Measurements from ENCODE around the gene RBBP6. TPM values are rescaled to one million over a fixed set of nuclear protein-coding genes. Genes with fewer than 3 reads are reported as not detected.

Gene RBBP6
- total and polyA plus RNA-seq, 2 donors (not counting 3 experiments of a cell fraction or from before 2014, with no cell fraction given): 16.8 to 52.1 TPM

DNA sequence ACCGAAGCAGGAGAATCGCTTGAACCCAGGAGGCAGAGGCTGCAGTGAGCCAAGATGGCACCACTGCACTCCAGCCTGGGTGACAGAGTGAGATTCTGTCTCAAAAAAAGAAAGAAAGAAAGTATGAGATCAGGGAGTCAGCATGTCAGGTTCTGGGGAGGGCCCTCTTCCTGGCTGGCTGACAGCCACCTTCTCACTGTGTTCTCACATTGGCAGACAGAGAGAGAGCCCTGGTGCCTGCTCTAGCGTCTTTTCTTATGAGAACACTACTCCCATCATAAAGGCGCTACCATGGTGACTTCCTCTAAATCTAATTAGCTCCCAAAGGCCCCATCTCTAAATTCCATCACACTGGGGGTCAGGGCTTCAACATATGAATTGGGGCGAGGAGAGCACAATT is 27.6 kb upstream of the RBBP6 start:
- Histone ChIP-seq H3K79me2 (ENCODE audit: control insufficient read depth, insufficient read depth, low read length) (no peaks in the 10 kb centered on the region), H3K4me1 (ENCODE audit: control insufficient read depth, extremely low read depth, insufficient read depth, low read length) (no peaks in the 10 kb centered on the region), H3K9me3 (replicated peaks; ENCODE audit: control insufficient read depth, insufficient read depth, low read length) (no peaks in the 10 kb centered on the region), H4K20me1 (replicated peaks; ENCODE audit: control insufficient read depth, extremely low read depth, insufficient read depth, low read length) (no peaks in the 10 kb centered on the region), H3K4me3 (replicated peaks in 1 of 3; ENCODE audit: insufficient read depth in 1 of 3, low read depth in 1 of 3, low read length in 3 of 3) (no peak overlapping the region), H2AFZ (ENCODE audit: low read depth, low read length) (no peak overlapping the region), H3K27ac (ENCODE audit: insufficient read depth, low read depth, low read length) (no peak overlapping the region), H3K4me2 (ENCODE audit: insufficient read depth, low read length) (no peak overlapping the region), H3K36me3 (ENCODE audit: control insufficient read depth in 2 of 2, extremely low read depth in 1 of 2, insufficient read depth in 2 of 2, low read length in 2 of 2) (no peaks in the 10 kb centered on the region), H3K9me1 (replicated peaks; ENCODE audit: control insufficient read depth, extremely low read depth, insufficient read depth, low read length) (no peaks in the 10 kb centered on the region), H3K27me3 (ENCODE audit: control insufficient read depth in 2 of 2, insufficient read depth in 2 of 2, low read length in 2 of 2) (peaks cover 0 to 2% of the 10 kb centered on the region in 2 experiments), H3K9ac (replicated peaks; ENCODE audit: extremely low read depth, insufficient read depth, low read length) (no peak overlapping the region)
- CTCF ChIA-PET: interaction anchor here (1.2 kb wide), 1 partner anchor 12 kb away, joined by 4 read pairs; no protein-coding TSS in a partner anchor
- dilution Hi-C loops (cut with MboI; ENCODE audit: extremely low pct_ligation_motif_present, low sequenced_read_pairs) (no loop called here), intact Hi-C loops (cut with micrococcal nuclease) (no loop called here)
- BruUV-seq (replicated peaks): no TSS peak
- TF ChIP-seq, protein P1, sequence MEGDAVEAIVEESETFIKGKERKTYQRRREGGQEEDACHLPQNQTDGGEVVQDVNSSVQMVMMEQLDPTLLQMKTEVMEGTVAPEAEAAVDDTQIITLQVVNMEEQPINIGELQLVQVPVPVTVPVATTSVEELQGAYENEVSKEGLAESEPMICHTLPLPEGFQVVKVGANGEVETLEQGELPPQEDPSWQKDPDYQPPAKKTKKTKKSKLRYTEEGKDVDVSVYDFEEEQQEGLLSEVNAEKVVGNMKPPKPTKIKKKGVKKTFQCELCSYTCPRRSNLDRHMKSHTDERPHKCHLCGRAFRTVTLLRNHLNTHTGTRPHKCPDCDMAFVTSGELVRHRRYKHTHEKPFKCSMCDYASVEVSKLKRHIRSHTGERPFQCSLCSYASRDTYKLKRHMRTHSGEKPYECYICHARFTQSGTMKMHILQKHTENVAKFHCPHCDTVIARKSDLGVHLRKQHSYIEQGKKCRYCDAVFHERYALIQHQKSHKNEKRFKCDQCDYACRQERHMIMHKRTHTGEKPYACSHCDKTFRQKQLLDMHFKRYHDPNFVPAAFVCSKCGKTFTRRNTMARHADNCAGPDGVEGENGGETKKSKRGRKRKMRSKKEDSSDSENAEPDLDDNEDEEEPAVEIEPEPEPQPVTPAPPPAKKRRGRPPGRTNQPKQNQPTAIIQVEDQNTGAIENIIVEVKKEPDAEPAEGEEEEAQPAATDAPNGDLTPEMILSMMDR (IDR thresholded peaks at IDR 0.05; ENCODE audit: extremely low read depth in 1 of 2, insufficient read depth in 1 of 2, low read depth in 1 of 2, low read length in 2 of 2): no peak
- TF ChIP-seq GATA2 (IDR thresholded peaks at IDR 0.05; ENCODE audit: insufficient read depth, insufficient read length, low read depth, low read length) (no peak), MYC (IDR thresholded peaks at IDR 0.05; ENCODE audit: low read depth, low read length) (no peak), EZH2 (IDR thresholded peaks at IDR 0.05; ENCODE audit: borderline replicate concordance, low read depth, low read length, severe bottlenecking) (no peak), POLR2AphosphoS5 (IDR thresholded peaks at IDR 0.05; ENCODE audit: insufficient read depth, low read depth, low read length) (no peak), FOS (IDR thresholded peaks at IDR 0.05; ENCODE audit: borderline replicate concordance, insufficient read depth, low read length) (no peak), POLR2A (IDR thresholded peaks at IDR 0.05; ENCODE audit: low read depth, low read length) (no peak), MAX (IDR thresholded peaks at IDR 0.05; ENCODE audit: insufficient read depth, insufficient read length) (no peak), JUN (IDR thresholded peaks at IDR 0.05; ENCODE audit: borderline replicate concordance, insufficient read depth, insufficient read length, low read depth) (no peak)
- DNase-seq (ENCODE audit: low read depth, low spot score) (no peak), FAIRE-seq (no peak)
- POLR2A ChIA-PET: no interaction called here

Measured in endothelial cell of umbilical vein (primary cell).